Neural progenitor cell (in vitro differentiated cells): ENCODE measurements around the gene MAD1L1. TPM values are rescaled to one million over a fixed set of nuclear protein-coding genes. Genes with fewer than 3 reads are reported as not detected.
A peak's percentile ranks its signal among the peaks of the same experiment; 100 is the strongest.

Experiments used
- DNase-seq: peaks from one replicate; pipeline ENCODE4 v3.0.0-alpha.2; 2016; ENCODE audit warnings: low spot score
- H2AFZ ChIP-seq: fragments of 200-600 bp; sonication (generic); replicated peaks from 2 replicates; pipeline ENCODE4 v1.6.1; 2016; ENCODE audit warnings: antibody characterized with exemption
- H3F3A ChIP-seq: fragments of 200-600 bp; sonication (generic); 2 replicates; pipeline ENCODE4 v1.6.1; 2016; ENCODE audit warnings: antibody characterized with exemption, low read depth
- H3K27ac ChIP-seq: fragments of 200-600 bp; sonication (generic); 2 replicates; pipeline ENCODE4 v1.5.1; 2016; ENCODE audit warnings: mild to moderate bottlenecking
- H3K27me3 ChIP-seq: fragments of 200-600 bp; sonication (generic); 2 replicates; pipeline ENCODE4 v1.6.1; 2016; ENCODE audit warnings: mild to moderate bottlenecking, moderate library complexity
- H3K36me3 ChIP-seq: fragments of 200-600 bp; sonication (generic); 2 replicates; pipeline ENCODE4 v1.5.1; 2016
- H3K4me1 ChIP-seq: fragments of 200-600 bp; sonication (generic); 2 replicates; pipeline ENCODE4 v1.6.1; 2016; ENCODE audit warnings: mixed run types
- H3K4me2 ChIP-seq: fragments of 200-600 bp; sonication (generic); 2 replicates; pipeline ENCODE4 v1.6.1; 2016
- H3K4me3 ChIP-seq: fragments of 200-600 bp; sonication (generic); 2 replicates; pipeline ENCODE4 v1.5.1; 2016
- H3K79me2 ChIP-seq: fragments of 200-600 bp; sonication (generic); 2 replicates; pipeline ENCODE4 v1.6.1; 2016; ENCODE audit warnings: low read depth
- H3K9ac ChIP-seq: fragments of 200-600 bp; sonication (generic); 2 replicates; pipeline ENCODE4 v1.6.1; 2016
- H3K9me3 ChIP-seq: fragments of 200-600 bp; sonication (generic); 2 replicates; pipeline ENCODE4 v1.5.1; 2016; ENCODE audit warnings: low read depth
- H4K20me1 ChIP-seq: fragments of 200-600 bp; sonication (generic); 2 replicates; pipeline ENCODE4 v1.6.1; 2016; ENCODE audit warnings: low read depth
- H3K27ac Mint-ChIP-seq: 3 replicates; pipeline ENCODE4 v1.8.0; 2021; ENCODE audit warnings: mixed read lengths
- H3K27me3 Mint-ChIP-seq: 2 replicates; pipeline ENCODE4 v1.8.0; 2022; ENCODE audit warnings: low read depth, mild to moderate bottlenecking, inconsistent platforms, moderate library complexity, mixed read lengths; ENCODE audit not compliant: insufficient read depth
- H3K36me3 Mint-ChIP-seq: 3 replicates; pipeline ENCODE4 v1.8.0; 2021; ENCODE audit warnings: mixed read lengths
- H3K4me1 Mint-ChIP-seq: 3 replicates; pipeline ENCODE4 v1.8.0; 2021; ENCODE audit warnings: mixed read lengths
- H3K4me3 Mint-ChIP-seq: 3 replicates; pipeline ENCODE4 v1.8.0; 2021; ENCODE audit warnings: mild to moderate bottlenecking, moderate library complexity, mixed read lengths
- H3K9me3 Mint-ChIP-seq: 3 replicates; pipeline ENCODE4 v1.8.0; 2020; ENCODE audit warnings: mixed read lengths
- CTCF ChIP-seq: fragments of 200-600 bp; sonication (generic); IDR thresholded peaks from 2 replicates; pipeline ENCODE4 v1.5.1; 2017; ENCODE audit warnings: antibody characterized with exemption, mild to moderate bottlenecking
- EZH2 ChIP-seq: fragments of 200-600 bp; sonication (generic); IDR thresholded peaks from 2 replicates; pipeline ENCODE4 v1.6.1; 2017; ENCODE audit warnings: antibody characterized with exemption, mild to moderate bottlenecking, moderate library complexity
- EZH2phosphoT487 ChIP-seq: fragments of 200-600 bp; sonication (generic); IDR thresholded peaks from 2 replicates; pipeline ENCODE4 v1.6.1; 2017; ENCODE audit warnings: antibody characterized with exemption
- total RNA-seq: library from RNA; depleted of rRNA; stranded (reverse); fragments of >200 nt; gene quantifications from 2 replicates; pipeline ENCODE4 v1.2.3, GENCODE V29; 2015; ENCODE audit warnings: low replicate concordance

MAD1L1 gene
- total RNA-seq, 1 donor from 2014 or later: 23.7 TPM

- TF ChIP-seq CTCF: no peak
- Histone ChIP-seq H2AFZ (no peak overlapping the region), H3K9me3 (no peaks in the 10 kb centered on the region), H3K79me2 (no peaks in the 10 kb centered on the region), H3K9ac (no peak overlapping the region), H3K4me2 (no peak overlapping the region), H3K27ac (no peak overlapping the region), H3K4me3 (no peak overlapping the region), H3K27me3 (no peaks in the 10 kb centered on the region), H4K20me1 (no peaks in the 10 kb centered on the region), H3K4me1 (peaks cover 12% of the 10 kb centered on the region), H3K36me3 (no peaks in the 10 kb centered on the region), H3F3A (no peaks in the 10 kb centered on the region)
- no peaks in the 10 kb centered on the region for H3K9me3 Mint-ChIP-seq
- H3K4me1 Mint-ChIP-seq: peaks cover 30% of the 10 kb centered on the region
- H3K27ac Mint-ChIP-seq: peak overlapping the region; percentile 74
- no peak overlapping the region for H3K4me3 Mint-ChIP-seq
- H3K36me3 Mint-ChIP-seq: no peaks in the 10 kb centered on the region
- DNase-seq: no peak
- peaks cover 6% of the 10 kb centered on the region for H3K27me3 Mint-ChIP-seq
These were observed 226.4 kb downstream of the MAD1L1 start for GRCh38 chr7:2006231-2006771.

- no peak overlapping the region for H3K4me3 Mint-ChIP-seq
These were observed 227.0 kb downstream of the MAD1L1 start for GRCh38 chr7:2005786-2006185.

DNA sequence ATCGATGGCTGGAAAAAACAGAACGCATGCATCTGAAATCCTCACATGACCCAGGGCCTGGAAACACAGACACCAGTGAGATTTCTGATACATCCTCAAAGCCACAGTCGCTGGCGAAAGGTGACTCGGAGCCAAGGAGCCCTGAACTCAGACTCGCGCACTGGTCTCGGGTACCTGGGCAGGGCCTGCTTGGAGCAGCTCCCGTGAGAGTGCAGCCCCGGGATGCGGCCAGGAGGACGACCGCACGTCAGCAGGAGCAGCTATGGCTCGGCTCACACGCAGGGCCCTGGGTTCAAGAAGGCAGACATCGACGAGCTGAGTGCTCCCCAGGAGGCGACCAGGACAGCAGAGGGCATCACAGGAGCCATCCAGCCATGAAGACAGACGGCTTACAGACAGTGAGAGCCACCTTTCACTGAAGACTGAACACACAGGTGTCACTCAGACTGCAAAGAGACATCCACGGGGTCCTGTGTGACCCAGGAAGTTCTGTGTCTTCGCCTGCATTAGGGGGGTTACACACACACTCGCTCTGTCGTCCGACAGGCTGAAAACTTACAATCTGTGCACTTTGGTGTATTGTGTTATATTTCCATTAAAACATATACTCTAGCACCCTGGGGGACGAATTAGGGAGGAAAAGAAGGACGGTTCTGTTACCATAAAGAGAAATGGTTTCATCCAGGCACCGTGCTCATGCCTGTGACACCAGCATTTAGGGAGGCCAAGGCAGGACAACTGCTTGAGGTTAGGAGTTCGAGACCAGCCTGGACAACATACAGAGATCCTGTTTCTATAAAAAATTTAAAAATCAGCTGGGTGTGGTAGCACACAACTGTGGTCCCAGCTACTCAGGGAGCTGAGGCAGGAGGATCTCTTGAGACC is 227.7 kb downstream of the MAD1L1 start:
- Histone ChIP-seq H3K27ac (no peak overlapping the region), H3K27me3 (no peaks in the 10 kb centered on the region), H3K4me1 (peaks cover 12% of the 10 kb centered on the region), H3K79me2 (no peaks in the 10 kb centered on the region), H3K9ac (no peak overlapping the region), H4K20me1 (no peaks in the 10 kb centered on the region), H3F3A (no peaks in the 10 kb centered on the region), H2AFZ (no peak overlapping the region), H3K4me3 (no peak overlapping the region), H3K9me3 (no peaks in the 10 kb centered on the region), H3K4me2 (no peak overlapping the region), H3K36me3 (no peaks in the 10 kb centered on the region)
- DNase-seq: no peak
- Mint-ChIP-seq H3K36me3 (no peaks in the 10 kb centered on the region), H3K27me3 (peaks cover 8% of the 10 kb centered on the region), H3K9me3 (no peaks in the 10 kb centered on the region), H3K4me1 (peaks cover 30% of the 10 kb centered on the region), H3K4me3 (no peak overlapping the region), H3K27ac (peak overlapping the region; percentile 60)
- TF ChIP-seq EZH2phosphoT487 (no peak), EZH2 (no peak), CTCF (no peak)

More at GRCh38 chr7:2005786-2006185, 227.0 kb downstream of the MAD1L1 start:
- Mint-ChIP-seq H3K9me3 (no peaks in the 10 kb centered on the region), H3K4me1 (peaks cover 30% of the 10 kb centered on the region), H3K27me3 (peaks cover 6% of the 10 kb centered on the region), H3K36me3 (no peaks in the 10 kb centered on the region), H3K27ac (peak overlapping the region; percentile 74)
- no peaks in the 10 kb centered on the region for H3K36me3 ChIP-seq
- DNase-seq: no peak
- no peaks in the 10 kb centered on the region for H3K27me3 ChIP-seq
- H3K4me2 ChIP-seq: no peak overlapping the region
- H2AFZ ChIP-seq: no peak overlapping the region
- no peak overlapping the region for H3K4me3 ChIP-seq
- TF ChIP-seq EZH2phosphoT487 (no peak), CTCF (no peak), EZH2 (no peak)
- no peak overlapping the region for H3K9ac ChIP-seq
- H3K79me2 ChIP-seq: no peaks in the 10 kb centered on the region
- peaks cover 12% of the 10 kb centered on the region for H3K4me1 ChIP-seq
- no peaks in the 10 kb centered on the region for H4K20me1 ChIP-seq
- H3F3A ChIP-seq: no peaks in the 10 kb centered on the region
- H3K9me3 ChIP-seq: no peaks in the 10 kb centered on the region
- no peak overlapping the region for H3K27ac ChIP-seq
